PC-9 (cell line): Measurements from ENCODE around the gene CYP4F2. TPM values are rescaled to one million over a fixed set of nuclear protein-coding genes. Genes with fewer than 3 reads are reported as not detected.
"Not testable (repeated sequence)": the region's sequence is repeated elsewhere in the genome, so short reads cannot be mapped to it uniquely, and the experiment has no call there.

Experiments
- BruUV-seq: library from RNA; stranded (reverse); fragments of 400-500 nt; replicated peaks from 2 replicates; lab custom pipeline; 2021; lab: Mats Ljungman, UMichigan
- CTCF ChIA-PET: fragments of 300-600 bp; sonication (Branson Sonifier 250); formaldehyde crosslinking; loops from one replicate; lab custom pipeline; 2022; ENCODE audit warnings: antibody characterized with exemption; lab: Charles Lee
- POLR2A ChIA-PET: fragments of 300-600 bp; sonication (Branson Sonifier 250); formaldehyde crosslinking; loops from one replicate; lab custom pipeline; 2022; ENCODE audit warnings: antibody characterized with exemption; ENCODE audit not compliant: unreplicated experiment; lab: Charles Lee
- DNase-seq, 2 experiments: peaks; one replicate each; pipeline versions ENCODE4 v3.0.0 to v3.0.0-alpha.2; 2015 to 2022; ENCODE audit warnings: mixed read lengths in 1 of 2
- H2AFZ ChIP-seq: fragments of 200-600 bp; sonication (generic); 2 replicates; pipeline ENCODE4 v1.8.1; 2017; ENCODE audit warnings: antibody characterized with exemption
- H3F3A ChIP-seq: fragments of 200-600 bp; sonication (generic); 2 replicates; pipeline ENCODE4 v1.8.1; 2017; ENCODE audit warnings: antibody characterized with exemption, mild to moderate bottlenecking, low read depth; ENCODE audit not compliant: insufficient read depth
- H3K27ac ChIP-seq: fragments of 200-600 bp; sonication (generic); 2 replicates; pipeline ENCODE4 v1.6.1; 2016; ENCODE audit warnings: mixed run types
- H3K27me3 ChIP-seq: fragments of 200-600 bp; sonication (generic); 2 replicates; pipeline ENCODE4 v1.6.1; 2016; ENCODE audit warnings: low read depth, mixed run types; ENCODE audit not compliant: insufficient read depth
- H3K36me3 ChIP-seq: fragments of 200-600 bp; sonication (generic); 2 replicates; pipeline ENCODE4 v1.6.1; 2016; ENCODE audit warnings: low read depth, mixed run types
- H3K4me1 ChIP-seq: fragments of 200-600 bp; sonication (generic); replicated peaks from 2 replicates; pipeline ENCODE4 v1.6.1; 2016; ENCODE audit warnings: mixed run types; ENCODE audit not compliant: insufficient read depth
- H3K4me2 ChIP-seq: fragments of 200-600 bp; sonication (generic); 2 replicates; pipeline ENCODE4 v1.6.1; 2017; ENCODE audit warnings: mixed run types
- H3K4me3 ChIP-seq: fragments of 200-600 bp; sonication (generic); 2 replicates; pipeline ENCODE4 v1.6.1; 2016; ENCODE audit warnings: mixed run types
- H3K79me2 ChIP-seq: fragments of 200-600 bp; sonication (generic); 2 replicates; pipeline ENCODE4 v1.6.1; 2017; ENCODE audit warnings: low read depth, mixed run types
- H3K9me2 ChIP-seq: fragments of 200-600 bp; sonication (generic); 2 replicates; pipeline ENCODE4 v1.8.1; 2017; ENCODE audit warnings: mild to moderate bottlenecking; ENCODE audit not compliant: insufficient read depth
- H3K9me3 ChIP-seq: fragments of 200-600 bp; sonication (generic); 2 replicates; pipeline ENCODE4 v1.8.1; 2016; ENCODE audit warnings: low read depth; ENCODE audit not compliant: insufficient read depth
- H4K20me1 ChIP-seq: fragments of 200-600 bp; sonication (generic); 2 replicates; pipeline ENCODE4 v1.8.1; 2017; ENCODE audit not compliant: insufficient read depth
- EZH2 ChIP-seq: fragments of 200-600 bp; sonication (generic); IDR thresholded peaks from 2 replicates; pipeline ENCODE4 v1.8.0; 2017; ENCODE audit warnings: antibody characterized with exemption, low read depth
- intact Hi-C: fragments of 100-400 bp; cut with micrococcal nuclease; formaldehyde crosslinking; loops from one replicate; pipeline ENCODE4 v1.10.0; 2022; ENCODE audit not compliant: unreplicated experiment
- total RNA-seq: library from RNA; stranded (reverse); gene quantifications from 2 replicates; pipeline ENCODE4 v1.2.3, GENCODE V29; 2021
- TF ChIP-seq, protein P1 (sequence below): fragments of 200-600 bp; sonication (generic); conservative IDR thresholded peaks from 2 replicates; pipeline ENCODE4 v1.6.1; 2017; ENCODE audit warnings: mixed run types, antibody characterized with exemption, mild to moderate bottlenecking, moderate library complexity

Gene CYP4F2
- total RNA-seq, 1 experiment from 2014 or later = 0.31 TPM

DNA sequence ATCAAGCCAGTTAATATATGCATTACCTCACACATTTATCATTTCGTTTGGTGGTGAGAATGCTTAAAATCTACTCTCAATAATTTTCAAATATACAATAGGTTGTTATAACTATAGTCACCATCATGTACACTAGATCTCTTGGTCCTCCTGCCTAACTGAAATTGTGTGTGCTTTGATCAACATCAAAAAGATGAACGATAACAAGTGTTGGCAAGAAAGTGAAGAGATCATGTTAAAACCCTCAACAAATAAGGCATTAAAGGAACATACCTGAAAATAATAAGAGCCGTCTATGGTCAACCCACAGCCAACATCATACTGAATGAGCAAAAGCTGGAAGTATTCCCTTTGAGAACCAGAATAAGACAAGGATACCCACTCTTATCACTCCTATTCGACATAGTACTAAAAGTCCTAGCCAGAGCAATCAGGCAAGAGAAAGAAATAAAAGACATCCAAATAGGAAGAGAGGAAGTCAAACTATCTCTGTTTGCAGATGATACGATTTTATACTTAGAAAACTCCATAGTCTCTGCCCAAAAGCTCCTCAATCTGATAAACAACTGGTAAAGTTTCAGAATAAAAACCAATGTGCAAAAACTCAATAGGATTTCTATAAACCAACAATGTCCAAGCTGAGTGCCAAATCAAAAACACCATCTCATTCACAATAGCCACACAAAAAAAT is 54.5 kb downstream of the CYP4F2 start:
- CTCF ChIA-PET = no interaction called here
- Histone ChIP-seq H3K79me2 (no peaks in the 10 kb centered on the region), H3K36me3 (no peaks in the 10 kb centered on the region), H3K4me3 (no peak overlapping the region), H3F3A (peaks cover 10% of the 10 kb centered on the region; the same call in 1 of the 2 replicates), H2AFZ (no peak overlapping the region), H3K9me3 (no peaks in the 10 kb centered on the region), H3K27ac (no peak overlapping the region), H3K9me2 (no peaks in the 10 kb centered on the region), H3K4me1 (peaks cover 3% of the 10 kb centered on the region), H3K27me3 (no peaks in the 10 kb centered on the region), H4K20me1 (no peaks in the 10 kb centered on the region), H3K4me2 (no peak overlapping the region)
- no TSS peak for BruUV-seq
- TF ChIP-seq, protein P1, sequence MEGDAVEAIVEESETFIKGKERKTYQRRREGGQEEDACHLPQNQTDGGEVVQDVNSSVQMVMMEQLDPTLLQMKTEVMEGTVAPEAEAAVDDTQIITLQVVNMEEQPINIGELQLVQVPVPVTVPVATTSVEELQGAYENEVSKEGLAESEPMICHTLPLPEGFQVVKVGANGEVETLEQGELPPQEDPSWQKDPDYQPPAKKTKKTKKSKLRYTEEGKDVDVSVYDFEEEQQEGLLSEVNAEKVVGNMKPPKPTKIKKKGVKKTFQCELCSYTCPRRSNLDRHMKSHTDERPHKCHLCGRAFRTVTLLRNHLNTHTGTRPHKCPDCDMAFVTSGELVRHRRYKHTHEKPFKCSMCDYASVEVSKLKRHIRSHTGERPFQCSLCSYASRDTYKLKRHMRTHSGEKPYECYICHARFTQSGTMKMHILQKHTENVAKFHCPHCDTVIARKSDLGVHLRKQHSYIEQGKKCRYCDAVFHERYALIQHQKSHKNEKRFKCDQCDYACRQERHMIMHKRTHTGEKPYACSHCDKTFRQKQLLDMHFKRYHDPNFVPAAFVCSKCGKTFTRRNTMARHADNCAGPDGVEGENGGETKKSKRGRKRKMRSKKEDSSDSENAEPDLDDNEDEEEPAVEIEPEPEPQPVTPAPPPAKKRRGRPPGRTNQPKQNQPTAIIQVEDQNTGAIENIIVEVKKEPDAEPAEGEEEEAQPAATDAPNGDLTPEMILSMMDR = no peak
- no peak for TF ChIP-seq EZH2
- intact Hi-C loops = no loop called here
- POLR2A ChIA-PET = no interaction called here
- DNase-seq = no peak

DNA sequence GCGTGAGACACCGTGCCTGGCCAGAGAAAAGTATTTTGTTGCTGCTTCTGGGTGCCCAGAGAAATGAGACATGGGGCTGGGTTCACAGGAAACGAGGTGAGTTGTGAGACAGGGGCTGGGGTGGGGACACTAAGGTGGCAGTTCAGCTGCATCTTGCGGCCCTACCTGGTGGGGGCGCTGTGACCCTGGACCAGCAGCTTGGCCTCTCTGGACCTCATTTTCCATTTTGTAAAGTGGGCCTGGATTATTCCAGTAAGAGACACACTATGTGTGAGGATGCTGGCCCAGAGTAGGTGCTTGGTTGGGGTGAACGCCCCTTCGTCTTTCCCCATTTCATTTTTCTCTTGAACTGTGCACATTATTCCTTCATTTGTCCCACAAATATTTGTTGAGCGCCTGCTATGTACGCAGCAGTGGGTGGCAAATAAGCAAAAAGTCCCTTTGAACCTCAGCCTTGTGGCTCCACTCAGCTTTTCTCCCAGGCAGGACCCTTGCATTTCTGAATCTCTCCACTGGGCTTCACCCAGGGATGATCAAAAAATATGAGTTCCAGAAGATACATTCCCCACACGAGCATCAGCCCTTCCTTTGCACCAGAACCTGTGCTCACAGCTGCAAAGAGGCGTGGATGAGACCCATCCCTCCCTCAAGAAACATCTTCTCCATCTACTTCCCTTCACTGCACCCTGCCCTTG is 55.9 kb downstream of the CYP4F2 start:
- DNase-seq = no peak
- Histone ChIP-seq H3K4me1 (peaks cover 11% of the 10 kb centered on the region), H3K27ac (no peak overlapping the region), H3K4me3 (no peak overlapping the region), H3K9me2 (no peaks in the 10 kb centered on the region), H3K4me2 (no peak overlapping the region), H4K20me1 (no peaks in the 10 kb centered on the region), H3K79me2 (no peaks in the 10 kb centered on the region), H3K9me3 (no peaks in the 10 kb centered on the region), H2AFZ (no peak overlapping the region), H3K36me3 (no peaks in the 10 kb centered on the region), H3F3A (peaks cover 21% of the 10 kb centered on the region), H3K27me3 (no peaks in the 10 kb centered on the region)
- ChIA-PET CTCF (no interaction called here), POLR2A (no interaction called here)
- intact Hi-C loops = no loop called here
- BruUV-seq = no TSS peak
- no peak for TF ChIP-seq EZH2
- TF ChIP-seq, protein P1 = peak; percentile 59

DNA sequence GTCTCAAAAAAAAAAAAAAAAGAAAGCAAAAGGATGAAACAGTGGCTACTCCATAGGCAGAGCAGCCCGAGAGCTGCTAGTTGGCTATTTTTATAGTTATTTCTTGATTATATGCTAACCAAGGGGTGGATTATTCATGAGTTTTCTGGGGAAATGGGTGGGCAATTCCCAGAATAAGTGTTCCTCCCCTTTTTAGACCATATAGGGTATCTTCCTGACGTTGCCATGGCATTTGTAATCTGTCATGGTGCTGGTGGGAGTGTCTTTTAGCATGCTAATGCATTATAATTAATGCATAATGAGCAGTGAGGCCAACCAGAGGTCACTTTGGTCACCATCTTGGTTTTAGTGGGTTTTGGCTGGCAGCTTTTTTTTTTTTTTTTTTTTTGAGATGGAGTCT is 57.0 kb downstream of the CYP4F2 start:
- no peaks in the 10 kb centered on the region for H3K9me2 ChIP-seq
- peaks cover 30% of the 10 kb centered on the region for H3F3A ChIP-seq
- no peak overlapping the region for H2AFZ ChIP-seq
- H3K4me3 ChIP-seq = no peak overlapping the region
- no peak for DNase-seq
- no peak overlapping the region for H3K4me2 ChIP-seq
- no TSS peak for BruUV-seq
- TF ChIP-seq, protein P1 = no peak
- no peak for TF ChIP-seq EZH2
- H4K20me1 ChIP-seq = no peaks in the 10 kb centered on the region
- intact Hi-C loops = no loop called here
- no peaks in the 10 kb centered on the region for H3K9me3 ChIP-seq
- H3K4me1 ChIP-seq = peaks cover 15% of the 10 kb centered on the region
- POLR2A ChIA-PET = no interaction called here
- no peak overlapping the region for H3K27ac ChIP-seq
- no peaks in the 10 kb centered on the region for H3K27me3 ChIP-seq
- CTCF ChIA-PET = interaction anchor here (0.7 kb wide), 1 partner anchor 52 kb away, joined by 7 read pairs; no protein-coding TSS in a partner anchor
- no peaks in the 10 kb centered on the region for H3K79me2 ChIP-seq
- H3K36me3 ChIP-seq = no peaks in the 10 kb centered on the region

DNA sequence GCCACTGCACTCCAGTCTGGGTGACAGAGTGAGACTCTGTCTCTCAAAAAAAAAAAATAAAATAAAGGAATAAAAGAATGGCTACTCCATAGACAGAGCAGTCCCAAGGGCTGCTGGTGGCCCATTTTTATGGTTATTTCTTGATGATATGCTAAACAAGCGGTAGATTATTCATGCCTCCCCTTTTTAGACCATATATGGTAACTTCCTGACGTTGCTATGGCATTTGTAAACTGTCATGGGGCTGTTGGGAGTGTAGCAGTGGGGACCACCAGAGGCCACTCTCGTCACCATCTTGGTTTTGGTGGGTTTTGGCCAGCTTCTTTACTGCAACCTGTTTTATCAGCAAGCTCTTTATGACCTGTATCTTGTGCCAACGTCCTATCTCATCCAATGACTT is 58.0 kb downstream of the CYP4F2 start:
- Histone ChIP-seq H3K4me1 (peaks cover 22% of the 10 kb centered on the region), H3F3A (peaks cover 39% of the 10 kb centered on the region)
- H3K27ac ChIP-seq, H3K27me3 ChIP-seq, H2AFZ ChIP-seq, POLR2A ChIA-PET, H3K4me3 ChIP-seq, CTCF ChIA-PET, H4K20me1 ChIP-seq, DNase-seq, H3K4me2 ChIP-seq, H3K9me2 ChIP-seq, H3K36me3 ChIP-seq, H3K9me3 ChIP-seq, H3K79me2 ChIP-seq, BruUV-seq: not testable (repeated sequence)
- intact Hi-C loops = loop anchor here (10.0 kb wide), 1 partner anchor 95 kb away; the partner anchor contains the start of gene CYP4F11
